Activated T-helper 2 cell treated with anti-CD3 and anti-CD28 coated beads, Interferon-gamma antibody, Interleukin-2, Interleukin-4, amounts not matched to agents 10 μg/mL and 5 μg/mL and 100 μg/mL, durations not matched to agents 14 hours and 24 hours and 36 hours (primary cell): ENCODE measurements around the gene BTC. TPM values are rescaled to one million over a fixed set of nuclear protein-coding genes. Genes with fewer than 3 reads are reported as not detected.

Experiments used
- total RNA-seq: library from RNA; stranded (reverse); gene quantifications from 2 replicates; pipeline ENCODE4 v1.2.3, GENCODE V29; 2022

Gene BTC
- total RNA-seq, 1 donor from 2014 or later = not detected

Other genes starting within 250 kb of the BTC start
- not detected in 2 replicates for gene PARM1, start 138.6 kb upstream of the BTC start, total RNA-seq